ENCODE results near the gene KNSTRN.

The KNSTRN gene

GRCh38 chr15:40435710-40436089 lies 53.2 kb downstream of the KNSTRN start:
- DNase-seq, result peak; percentile 12

GRCh38 chr15:40436116-40436891 lies 53.8 kb downstream of the KNSTRN start:
- peak; percentile 62 for DNase-seq

- peak; percentile 25 for DNase-seq
These were observed 54.6 kb downstream of the KNSTRN start for GRCh38 chr15:40436892-40437751.

- DNase-seq, result no peak
These were observed 55.5 kb downstream of the KNSTRN start for GRCh38 chr15:40437752-40438687.

GRCh38 chr15:40438712-40439111 lies 56.2 kb downstream of the KNSTRN start:
- DNase-seq, result no peak

GRCh38 chr15:40439461-40439959 lies 57.0 kb downstream of the KNSTRN start:
- DNase-seq, result peak; percentile 67

GRCh38 chr15:40439960-40440742 lies 57.6 kb downstream of the KNSTRN start:
- peak; percentile 66 for DNase-seq

GRCh38 chr15:40440743-40441564 lies 58.4 kb downstream of the KNSTRN start, which contains the start of gene BAHD1:
Gene BAHD1 (plus strand): TSS chr15:40440953. CDS start chr15:40458465, 17,512 bp downstream.
- DNase-seq, result peak; percentile 95

GRCh38 chr15:40441565-40442531 lies 59.3 kb downstream of the KNSTRN start:
- no peak for DNase-seq

GRCh38 chr15:40443255-40443654 lies 60.7 kb downstream of the KNSTRN start:
- no peak for DNase-seq

GRCh38 chr15:40443846-40444245 lies 61.3 kb downstream of the KNSTRN start:
- DNase-seq, result no peak
